ENCODE data around the gene PRKG1. TPM values are rescaled to one million over a fixed set of nuclear protein-coding genes. Genes with fewer than 3 reads are reported as not detected.

Gene PRKG1
- total RNA-seq, 4 donors from 2014 or later: 26.5 to 72.3 (median 58.1) TPM

- H3K36me3 ChIP-seq: no peaks in the 10 kb centered on the region
- intact Hi-C loops (cut with DNase I): no loop called here
- H3K27ac ChIP-seq: no peak overlapping the region
- 91 to 100% methylated on average over 2 to 6 of the region's 9 CpGs for WGBS, 2 donors
- TF ChIP-seq, protein P1, sequence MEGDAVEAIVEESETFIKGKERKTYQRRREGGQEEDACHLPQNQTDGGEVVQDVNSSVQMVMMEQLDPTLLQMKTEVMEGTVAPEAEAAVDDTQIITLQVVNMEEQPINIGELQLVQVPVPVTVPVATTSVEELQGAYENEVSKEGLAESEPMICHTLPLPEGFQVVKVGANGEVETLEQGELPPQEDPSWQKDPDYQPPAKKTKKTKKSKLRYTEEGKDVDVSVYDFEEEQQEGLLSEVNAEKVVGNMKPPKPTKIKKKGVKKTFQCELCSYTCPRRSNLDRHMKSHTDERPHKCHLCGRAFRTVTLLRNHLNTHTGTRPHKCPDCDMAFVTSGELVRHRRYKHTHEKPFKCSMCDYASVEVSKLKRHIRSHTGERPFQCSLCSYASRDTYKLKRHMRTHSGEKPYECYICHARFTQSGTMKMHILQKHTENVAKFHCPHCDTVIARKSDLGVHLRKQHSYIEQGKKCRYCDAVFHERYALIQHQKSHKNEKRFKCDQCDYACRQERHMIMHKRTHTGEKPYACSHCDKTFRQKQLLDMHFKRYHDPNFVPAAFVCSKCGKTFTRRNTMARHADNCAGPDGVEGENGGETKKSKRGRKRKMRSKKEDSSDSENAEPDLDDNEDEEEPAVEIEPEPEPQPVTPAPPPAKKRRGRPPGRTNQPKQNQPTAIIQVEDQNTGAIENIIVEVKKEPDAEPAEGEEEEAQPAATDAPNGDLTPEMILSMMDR (IDR thresholded peaks at IDR 0.05): no peak
- no peak for TF ChIP-seq POLR2A (IDR thresholded peaks at IDR 0.05)
- no peak for DNase-seq
- no peaks in the 10 kb centered on the region for H3K9me3 ChIP-seq
- H3K4me3 ChIP-seq (replicated peaks in 1 of 3): no peak overlapping the region
- H3K4me1 ChIP-seq: no peaks in the 10 kb centered on the region
- H3K27me3 ChIP-seq: no peaks in the 10 kb centered on the region
Measured at GRCh38 chr10:52064084-52064845, 990.0 kb downstream of the PRKG1 start.

- 73 to 94% methylated on average over 6 of the region's 6 CpGs for WGBS, 2 donors
Measured at GRCh38 chr10:52066383-52066782, 992.1 kb downstream of the PRKG1 start.

GRCh38 chr10:52068485-52068884 lies 994.2 kb downstream of the PRKG1 start:
- no peak for DNase-seq
- Histone ChIP-seq H3K27ac (no peak overlapping the region), H3K27me3 (no peaks in the 10 kb centered on the region), H3K36me3 (no peaks in the 10 kb centered on the region), H3K4me3 (replicated peaks in 1 of 3) (no peak overlapping the region), H3K4me1 (no peaks in the 10 kb centered on the region), H3K9me3 (no peaks in the 10 kb centered on the region)
- intact Hi-C loops (cut with DNase I): no loop called here
- 89% methylated on average over 1 of the region's 1 CpG for WGBS, 2 donors
- no peak for TF ChIP-seq POLR2A (IDR thresholded peaks at IDR 0.05)
- TF ChIP-seq, protein P1 (IDR thresholded peaks at IDR 0.05): no peak

More at GRCh38 chr10:52066383-52066782, 992.1 kb downstream of the PRKG1 start:
- Histone ChIP-seq H3K36me3 (no peaks in the 10 kb centered on the region), H3K4me1 (no peaks in the 10 kb centered on the region), H3K9me3 (no peaks in the 10 kb centered on the region), H3K27me3 (no peaks in the 10 kb centered on the region), H3K4me3 (replicated peaks in 1 of 3) (no peak overlapping the region), H3K27ac (no peak overlapping the region)
- TF ChIP-seq, protein P1 (IDR thresholded peaks at IDR 0.05): no peak
- no peak for TF ChIP-seq POLR2A (IDR thresholded peaks at IDR 0.05)
- intact Hi-C loops (cut with DNase I): no loop called here
- DNase-seq: no peak

DNA sequence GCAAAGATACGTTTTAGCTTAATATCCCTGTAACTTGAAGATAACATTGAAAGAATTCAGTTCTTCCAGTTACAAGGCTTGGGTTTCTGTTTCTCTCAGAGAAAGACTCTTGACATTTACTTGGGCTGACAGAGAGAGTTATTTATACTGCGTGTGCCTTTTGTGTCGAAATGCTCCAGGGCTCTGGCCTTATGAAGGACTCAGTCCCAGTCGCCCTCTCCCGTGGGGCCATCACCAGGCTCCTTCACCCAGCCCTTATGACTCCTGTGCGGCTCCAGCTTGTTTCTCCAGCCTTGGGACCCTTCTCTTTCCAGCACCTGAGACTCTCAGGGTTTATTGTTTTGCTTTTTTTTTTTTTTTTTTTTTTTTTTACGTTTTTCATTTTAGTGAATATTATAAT lies 997.5 kb downstream of the PRKG1 start:
- TF ChIP-seq POLR2A (IDR thresholded peaks at IDR 0.05): no peak
- TF ChIP-seq, protein P1 (IDR thresholded peaks at IDR 0.05): no peak
- Histone ChIP-seq H3K36me3 (no peaks in the 10 kb centered on the region), H3K27ac (no peak overlapping the region), H3K4me3 (replicated peaks in 1 of 3) (no peak overlapping the region), H3K9me3 (no peaks in the 10 kb centered on the region), H3K27me3 (no peaks in the 10 kb centered on the region), H3K4me1 (no peaks in the 10 kb centered on the region)
- 63 to 64% methylated on average over 7 of the region's 7 CpGs for WGBS, 2 donors
- no peak for DNase-seq
- intact Hi-C loops (cut with DNase I): no loop called here

GRCh38 chr10:52074505-52075026 lies 1000.3 kb downstream of the PRKG1 start:
- no peak for DNase-seq
- Histone ChIP-seq H3K4me3 (replicated peaks in 1 of 3) (no peak overlapping the region), H3K4me1 (no peaks in the 10 kb centered on the region), H3K27ac (no peak overlapping the region), H3K27me3 (no peaks in the 10 kb centered on the region), H3K36me3 (no peaks in the 10 kb centered on the region), H3K9me3 (no peaks in the 10 kb centered on the region)
- 86% methylated on average over 3 of the region's 3 CpGs for WGBS, 2 donors
- TF ChIP-seq POLR2A (IDR thresholded peaks at IDR 0.05): no peak
- TF ChIP-seq, protein P1 (IDR thresholded peaks at IDR 0.05): no peak
- intact Hi-C loops (cut with DNase I): no loop called here
